SH-SY5Y (cell line): ENCODE measurements around the gene MARS1.

ENCODE experiments used
- GATA2 ChIP-seq: IDR thresholded peaks from 2 replicates; pipeline ENCODE4 v1.6.1; 2011; ENCODE audit warnings: mild to moderate bottlenecking, low read depth, low read length
- GATA3 ChIP-seq: IDR thresholded peaks from 2 replicates; pipeline ENCODE4 v1.6.1; 2011; ENCODE audit warnings: low read depth, mild to moderate bottlenecking, low read length, moderate library complexity

GRCh38 chr12:57446292-57446960, 41.4 kb upstream of the MARS1 start:
- TF ChIP-seq GATA2 = no peak
- no peak for TF ChIP-seq GATA3
